Astrocyte (in vitro differentiated cells and primary cell): ENCODE data around the gene SUOX.

Experiments used
- CTCF ChIP-seq: IDR thresholded peaks from 2 replicates; pipeline ENCODE4 v1.5.1; 2011; ENCODE audit warnings: low read depth, mild to moderate bottlenecking, inconsistent platforms, low read length, moderate library complexity; ENCODE audit not compliant: insufficient read depth
- EZH2 ChIP-seq: IDR thresholded peaks from 2 replicates; pipeline ENCODE4 v1.6.1; 2012; ENCODE audit warnings: mild to moderate bottlenecking, low read length, inconsistent platforms; ENCODE audit not compliant: insufficient read depth

GRCh38 chr12:55963760-55964159, 33.3 kb upstream of the SUOX start:
- TF ChIP-seq CTCF, result no peak
- TF ChIP-seq EZH2, result no peak
